H1 (cell line): ENCODE results near the gene SCPEP1. TPM values are rescaled to one million over a fixed set of nuclear protein-coding genes. Genes with fewer than 3 reads are reported as not detected.

Experiments
- CTCF ChIA-PET: fragments of 300-600 bp; sonication (Branson Sonifier 250); formaldehyde crosslinking; loops from one replicate; lab custom pipeline; 2021; ENCODE audit not compliant: partially characterized antibody; lab: Charles Lee
- POLR2A ChIA-PET: fragments of 300-600 bp; sonication (Branson Sonifier 250); formaldehyde crosslinking; loops from one replicate; lab custom pipeline; 2021; ENCODE audit warnings: inconsistent platforms; ENCODE audit not compliant: partially characterized antibody; lab: Charles Lee
- DNase-seq, 2 experiments: peaks; one replicate each; pipeline versions ENCODE4 v3.0.0 to v3.0.0-alpha.2; 2010 to 2022; ENCODE audit warnings: low spot score in 2 of 2, low read depth in 1 of 2, mixed read lengths in 1 of 2
- FAIRE-seq: peaks from 2 replicates; lab custom pipeline; 2011; peaks lifted over from hg19 to GRCh38; lab: Jason Lieb, UNC
- H2AFZ ChIP-seq: 2 replicates; pipeline ENCODE4 v1.8.1; 2012; ENCODE audit warnings: low read length, inconsistent platforms
- H2AK5ac ChIP-seq: 2 replicates; pipeline ENCODE4 v1.6.1; 2013; ENCODE audit warnings: low read depth, low read length
- H2BK120ac ChIP-seq: replicated peaks from 2 replicates; pipeline ENCODE3; 2013; ENCODE audit warnings: low read depth, low read length, inconsistent platforms
- H2BK12ac ChIP-seq: 2 replicates; pipeline ENCODE4 v1.6.1; 2013; ENCODE audit warnings: low read depth, low read length
- H2BK15ac ChIP-seq: 2 replicates; pipeline ENCODE4 v1.6.1; 2013; ENCODE audit warnings: low read length
- H2BK20ac ChIP-seq: 2 replicates; pipeline ENCODE4 v1.6.1; 2013; ENCODE audit warnings: low read length
- H2BK5ac ChIP-seq: 2 replicates; pipeline ENCODE4 v1.6.1; 2013; ENCODE audit warnings: low read depth, low read length
- H3K14ac ChIP-seq: 2 replicates; pipeline ENCODE4 v1.6.1; 2013; ENCODE audit warnings: inconsistent platforms; ENCODE audit not compliant: insufficient read length
- H3K18ac ChIP-seq: 2 replicates; pipeline ENCODE4 v1.6.1; 2013; ENCODE audit warnings: low read length; ENCODE audit errors: extremely low read depth
- H3K23ac ChIP-seq: 2 replicates; pipeline ENCODE4 v1.6.1; 2013; ENCODE audit warnings: inconsistent platforms; ENCODE audit not compliant: insufficient read length
- H3K23me2 ChIP-seq: 2 replicates; pipeline ENCODE4 v1.6.1; 2013; ENCODE audit warnings: low read depth, low read length
- H3K27ac ChIP-seq: 2 replicates; pipeline ENCODE4 v1.6.1; 2011; ENCODE audit warnings: low read depth, low read length, inconsistent platforms
- H3K27me3 ChIP-seq, 4 experiments: replicated peaks in 1 of 4; 1 replicate in 1 of 4; 2 replicates in 3 of 4; pipeline versions ENCODE4 v1.6.1 to v1.8.1; 2011 to 2013; ENCODE audit warnings: low read length in 3 of 4, mild to moderate bottlenecking in 3 of 4, inconsistent platforms in 2 of 4, mixed read lengths in 2 of 4, moderate library complexity in 1 of 4; ENCODE audit not compliant: control insufficient read depth in 3 of 4, insufficient read depth in 3 of 4; ENCODE audit errors: extremely low read depth in 1 of 4
- H3K36me3 ChIP-seq, 4 experiments: 2 replicates each; pipeline versions ENCODE4 v1.6.1 to v1.8.1; 2011 to 2013; ENCODE audit warnings: mild to moderate bottlenecking in 4 of 4, low read length in 3 of 4, moderate library complexity in 2 of 4, control low read depth in 1 of 4, inconsistent platforms in 1 of 4; ENCODE audit not compliant: insufficient read depth in 4 of 4, control insufficient read depth in 2 of 4
- H3K4ac ChIP-seq: replicated peaks from 2 replicates; pipeline ENCODE3; 2013; ENCODE audit warnings: low read length, low read depth, mixed read lengths, inconsistent platforms; ENCODE audit not compliant: insufficient read length
- H3K4me1 ChIP-seq, 4 experiments: replicated peaks in 1 of 4; 1 replicate in 1 of 4; 2 replicates in 3 of 4; pipeline versions ENCODE4 v1.6.1 to v1.8.1; 2011 to 2013; ENCODE audit warnings: low read length in 3 of 4, inconsistent platforms in 2 of 4, mixed read lengths in 1 of 4; ENCODE audit not compliant: insufficient read depth in 4 of 4, control insufficient read depth in 3 of 4
- H3K4me2 ChIP-seq, 2 experiments: 2 replicates each; pipeline versions ENCODE4 v1.6.1 to v1.8.1; 2011 to 2013; ENCODE audit warnings: low read depth in 2 of 2, low read length in 2 of 2, control low read depth in 1 of 2, inconsistent platforms in 1 of 2, mild to moderate bottlenecking in 1 of 2; ENCODE audit not compliant: insufficient read depth in 1 of 2
- H3K4me3 ChIP-seq, 4 experiments: fragments of 200-600, 300-600 bp in 1 of 4; sonication (generic), shearing (Covaris generic), sonication (Bioruptor Twin) in 1 of 4; 2 replicates each; pipeline versions ENCODE4 v1.5.1 to v1.8.1; 2011 to 2016; ENCODE audit warnings: low read length in 4 of 4, low read depth in 3 of 4, control low read depth in 2 of 4, inconsistent platforms in 2 of 4, mild to moderate bottlenecking in 2 of 4, mixed read lengths in 1 of 4, moderate library complexity in 1 of 4; ENCODE audit not compliant: insufficient read depth in 2 of 4; ENCODE audit errors: extremely low read depth in 1 of 4
- H3K56ac ChIP-seq: replicated peaks from 2 replicates; pipeline ENCODE3; 2013; ENCODE audit warnings: low read depth, mild to moderate bottlenecking, mixed read lengths, low read length, inconsistent platforms; ENCODE audit not compliant: insufficient read length
- H3K79me1 ChIP-seq: 2 replicates; pipeline ENCODE4 v1.6.1; 2013; ENCODE audit warnings: low read depth, low read length, control low read depth
- H3K79me2 ChIP-seq, 2 experiments: 2 replicates each; pipeline versions ENCODE4 v1.6.1 to v1.8.1; 2012 to 2013; ENCODE audit warnings: low read length in 2 of 2, mild to moderate bottlenecking in 2 of 2, inconsistent platforms in 1 of 2; ENCODE audit not compliant: insufficient read depth in 2 of 2, control insufficient read depth in 1 of 2
- H3K9ac ChIP-seq, 4 experiments: replicated peaks in 1 of 4; 1 replicate in 1 of 4; 2 replicates in 3 of 4; pipeline versions ENCODE4 v1.6.1 to v1.8.1; 2011 to 2013; ENCODE audit warnings: low read depth in 3 of 4, low read length in 3 of 4, control low read depth in 2 of 4, mild to moderate bottlenecking in 2 of 4, moderate library complexity in 2 of 4, inconsistent platforms in 1 of 4; ENCODE audit errors: extremely low read depth in 1 of 4
- H3K9me3 ChIP-seq, 2 experiments: 2 replicates each; pipeline versions ENCODE4 v1.6.1 to v1.8.1; 2012 to 2013; ENCODE audit warnings: mild to moderate bottlenecking in 2 of 2, moderate library complexity in 2 of 2, control low read depth in 1 of 2, inconsistent platforms in 1 of 2, low read depth in 1 of 2, low read length in 1 of 2, mixed read lengths in 1 of 2; ENCODE audit not compliant: insufficient read depth in 2 of 2
- H4K20me1 ChIP-seq, 2 experiments: replicated peaks in 1 of 2; 2 replicates each; pipeline versions ENCODE3 to v1.8.1; 2011 to 2013; ENCODE audit warnings: inconsistent platforms in 2 of 2, low read length in 2 of 2, mild to moderate bottlenecking in 1 of 2; ENCODE audit not compliant: insufficient read depth in 2 of 2, control insufficient read depth in 1 of 2
- H4K5ac ChIP-seq: 2 replicates; pipeline ENCODE4 v1.6.1; 2013; ENCODE audit warnings: low read length, low read depth, mixed read lengths, inconsistent platforms; ENCODE audit not compliant: insufficient read length
- H4K8ac ChIP-seq: 2 replicates; pipeline ENCODE4 v1.8.0; 2013; ENCODE audit warnings: mild to moderate bottlenecking, moderate library complexity, low read length, inconsistent platforms; ENCODE audit not compliant: insufficient read depth; ENCODE audit errors: extremely low read depth
- H4K91ac ChIP-seq: replicated peaks from 2 replicates; pipeline ENCODE3; 2013; ENCODE audit warnings: low read length, mixed read lengths, inconsistent platforms; ENCODE audit not compliant: insufficient read length
- CBX8 ChIP-seq: fragments of 300-800, 300-1000 bp; sonication (generic); IDR thresholded peaks from 2 replicates; pipeline ENCODE4 v1.7.1; 2016; ENCODE audit warnings: low read depth, low read length, borderline replicate concordance
- EP300 ChIP-seq, 2 experiments: IDR thresholded peaks; 1 replicate in 1 of 2; 2 replicates in 1 of 2; pipeline ENCODE4 v1.6.1; 2011 to 2012; ENCODE audit warnings: low read depth in 2 of 2, low read length in 2 of 2, mild to moderate bottlenecking in 2 of 2, borderline replicate concordance in 1 of 2, inconsistent platforms in 1 of 2, moderate library complexity in 1 of 2
- JUN ChIP-seq: IDR thresholded peaks from 2 replicates; pipeline ENCODE4 v1.6.1; 2011; ENCODE audit warnings: low read depth, mild to moderate bottlenecking, improper control_type of control experiment, low read length
- KDM4A ChIP-seq: IDR thresholded peaks from one replicate; pipeline ENCODE4 v1.7.1; 2012; ENCODE audit warnings: low read depth, mild to moderate bottlenecking, moderate library complexity, low read length, inconsistent platforms; ENCODE audit not compliant: severe bottlenecking
- MAFK ChIP-seq: IDR thresholded peaks from 2 replicates; pipeline ENCODE4 v1.6.1; 2012; ENCODE audit warnings: low read depth, mild to moderate bottlenecking, improper control_type of control experiment, low read length
- NANOG ChIP-seq: IDR thresholded peaks from 2 replicates; pipeline ENCODE4 v1.6.1; 2011; ENCODE audit warnings: low read length, low read depth, mild to moderate bottlenecking, inconsistent platforms; ENCODE audit not compliant: insufficient read depth, poor library complexity, severe bottlenecking
- POLR2A ChIP-seq, 2 experiments: IDR thresholded peaks; 1 replicate in 1 of 2; 2 replicates in 1 of 2; pipeline ENCODE4 v1.6.1; 2011; ENCODE audit warnings: low read depth in 2 of 2, low read length in 2 of 2, mild to moderate bottlenecking in 2 of 2; ENCODE audit errors: control extremely low read depth in 1 of 2
- POLR2AphosphoS5 ChIP-seq: IDR thresholded peaks from 2 replicates; pipeline ENCODE4 v1.6.1; 2011; ENCODE audit warnings: low read depth, low read length
- RFX5 ChIP-seq: IDR thresholded peaks from 2 replicates; pipeline ENCODE4 v1.6.1; 2011; ENCODE audit warnings: low read depth, low read length, improper control_type of control experiment, borderline replicate concordance
- SP2 ChIP-seq: IDR thresholded peaks from 2 replicates; pipeline ENCODE4 v1.6.1; 2012; ENCODE audit warnings: mild to moderate bottlenecking, low read length, inconsistent platforms
- SRF ChIP-seq: IDR thresholded peaks from 2 replicates; pipeline ENCODE4 v1.6.1; 2011; ENCODE audit warnings: mild to moderate bottlenecking, low read depth, low read length, moderate library complexity
- YY1 ChIP-seq: IDR thresholded peaks from 2 replicates; pipeline ENCODE4 v1.6.1; 2011; ENCODE audit warnings: low read depth, mild to moderate bottlenecking, low read length
- WGBS, 2 experiments: shearing (Covaris generic) in 1 of 2; methylation state at CpG; one replicate each; pipeline versions ENCODE4 v1.1.6 to v1.1.7; 2013 to 2015; ENCODE audit warnings: low lambda C conversion rate in 2 of 2, mixed read lengths in 2 of 2, inconsistent platforms in 1 of 2, low coverage in 1 of 2, missing lambda C conversion rate in 1 of 2; ENCODE audit not compliant: insufficient replicate concordance in 2 of 2, insufficient coverage in 1 of 2, insufficient read length in 1 of 2; ENCODE audit errors: extremely low coverage in 1 of 2, missing lambda C conversion rate in 1 of 2; 5-methylcytosine and 5-hydroxymethylcytosine counted together
- polyA plus RNA-seq, 7 experiments: library from polyadenylated mRNA; depleted of rRNA in 3 of 7; stranded (reverse) in 5 of 7; unstranded in 2 of 7; fragments of >200 nt in 5 of 7; fragments of 200-250 nt in 2 of 7; gene quantifications; 1 replicate in 5 of 7; 2 replicates in 1 of 7; 4 replicates in 1 of 7; pipeline versions ENCODE4 v1.2.1 to v1.2.3, GENCODE V29; 2011 to 2013; ENCODE audit warnings: missing spikeins in 2 of 7, mixed read lengths in 2 of 7
- total RNA-seq: library from RNA; stranded (reverse); fragmentation: NEBNext Ultra II Directional; extraction: Animal tissue kit (Norgen Biotek cat#: 25700); gene quantifications from 2 replicates; pipeline ENCODE4 v1.2.1, GENCODE V29; 2021

Gene SCPEP1
- total and polyA plus RNA-seq, 2 of the 8 experiments (the other 6 are each of a cell fraction or from before 2014, with no cell fraction given), result 30.7 to 52.6 TPM

- CTCF ChIA-PET, result interaction anchor here (0.6 to 1.3 kb wide), 6 partner anchors 7 to 122 kb away, joined by 3 to 4 read pairs (median 3); no protein-coding TSS in a partner anchor
- 85 to 100% methylated on average over 1 to 13 of the region's 14 CpGs for WGBS, 2 experiments
Measured at GRCh38 chr17:56985371-56986162, 7.6 kb downstream of the SCPEP1 start.

More at GRCh38 chr17:56985371-56986162, 7.6 kb downstream of the SCPEP1 start:
- no peak overlapping the region for H3K27ac ChIP-seq
- no peaks in the 10 kb centered on the region for H4K20me1 ChIP-seq
- POLR2A ChIA-PET, result interaction anchor here (0.9 kb wide), 1 partner anchor 13 kb away, joined by 4 read pairs; no protein-coding TSS in a partner anchor
- no peak overlapping the region for H3K4me3 ChIP-seq
- no peak for FAIRE-seq
- no peak overlapping the region for H3K4ac ChIP-seq
- no peak overlapping the region for H2AFZ ChIP-seq
- H3K23me2 ChIP-seq, result no peaks in the 10 kb centered on the region
- peaks cover 0 to 22% (median 6%) of the 10 kb centered on the region in 4 experiments; a peak in 5 of 8 replicates for H3K36me3 ChIP-seq
- H2BK15ac ChIP-seq, result no peak overlapping the region
- H3K9me3 ChIP-seq, result no peaks in the 10 kb centered on the region
- no peak overlapping the region for H3K9ac ChIP-seq
- no peak for TF ChIP-seq SP2
- no peak for TF ChIP-seq RFX5
- no peak for TF ChIP-seq POLR2AphosphoS5
- no peak for TF ChIP-seq POLR2A (IDR thresholded peaks at IDR 0.05; ENCODE audit: control extremely low read depth in 1 of 2, low read depth in 2 of 2, low read length in 2 of 2)
- TF ChIP-seq MAFK, result no peak
- no peak for TF ChIP-seq CBX8
- no peak for TF ChIP-seq KDM4A
- TF ChIP-seq EP300 (IDR thresholded peaks at IDR 0.05; ENCODE audit: borderline replicate concordance in 1 of 2, low read depth in 2 of 2, low read length in 2 of 2), result no peak
- TF ChIP-seq NANOG, result no peak
- TF ChIP-seq JUN, result no peak
- TF ChIP-seq SRF, result no peak
- no peak for TF ChIP-seq YY1
- TF ChIP-seq, all 59 proteins: peak for 0
- Histone ChIP-seq H2BK20ac (no peak overlapping the region), H3K79me1 (peaks cover 3% of the 10 kb centered on the region; the same call in 1 of the 2 replicates), H3K14ac (no peak overlapping the region), H2BK120ac (no peak overlapping the region), H2AK5ac (no peak overlapping the region), H3K4me2 (no peak overlapping the region), H3K27me3 (no peaks in the 10 kb centered on the region), H2BK12ac (no peak overlapping the region), H4K91ac (no peak overlapping the region), H3K4me1 (peaks cover 0 to 4% (median under 1%) of the 10 kb centered on the region in 4 experiments; a peak in 2 of 7 replicates), H2BK5ac (no peak overlapping the region), H3K79me2 (no peaks in the 10 kb centered on the region), H4K8ac (no peak overlapping the region; the same call in 1 of the 2 replicates), H3K56ac (no peak overlapping the region), H3K18ac (no peak overlapping the region), H3K23ac (no peak overlapping the region), H4K5ac (no peak overlapping the region)
- DNase-seq, result no peak
